H1 (cell line): Measurements from ENCODE around the gene TGFBI. TPM values are rescaled to one million over a fixed set of nuclear protein-coding genes. Genes with fewer than 3 reads are reported as not detected.

Source experiments
- CTCF ChIA-PET: fragments of 300-600 bp; sonication (Branson Sonifier 250); formaldehyde crosslinking; loops from one replicate; lab custom pipeline; 2021; ENCODE audit not compliant: partially characterized antibody; lab: Charles Lee
- POLR2A ChIA-PET: fragments of 300-600 bp; sonication (Branson Sonifier 250); formaldehyde crosslinking; loops from one replicate; lab custom pipeline; 2021; ENCODE audit warnings: inconsistent platforms; ENCODE audit not compliant: partially characterized antibody; lab: Charles Lee
- DNase-seq, 2 experiments: peaks; one replicate each; pipeline versions ENCODE4 v3.0.0 to v3.0.0-alpha.2; 2010 to 2022; ENCODE audit warnings: low spot score in 2 of 2, low read depth in 1 of 2, mixed read lengths in 1 of 2
- FAIRE-seq: peaks from 2 replicates; lab custom pipeline; 2011; peaks lifted over from hg19 to GRCh38; lab: Jason Lieb, UNC
- H2AFZ ChIP-seq: 2 replicates; pipeline ENCODE4 v1.8.1; 2012; ENCODE audit warnings: low read length, inconsistent platforms
- H2AK5ac ChIP-seq: 2 replicates; pipeline ENCODE4 v1.6.1; 2013; ENCODE audit warnings: low read depth, low read length
- H2BK120ac ChIP-seq: replicated peaks from 2 replicates; pipeline ENCODE3; 2013; ENCODE audit warnings: low read depth, low read length, inconsistent platforms
- H2BK12ac ChIP-seq: 2 replicates; pipeline ENCODE4 v1.6.1; 2013; ENCODE audit warnings: low read depth, low read length
- H2BK15ac ChIP-seq: 2 replicates; pipeline ENCODE4 v1.6.1; 2013; ENCODE audit warnings: low read length
- H2BK20ac ChIP-seq: 2 replicates; pipeline ENCODE4 v1.6.1; 2013; ENCODE audit warnings: low read length
- H2BK5ac ChIP-seq: 2 replicates; pipeline ENCODE4 v1.6.1; 2013; ENCODE audit warnings: low read depth, low read length
- H3K14ac ChIP-seq: 2 replicates; pipeline ENCODE4 v1.6.1; 2013; ENCODE audit warnings: inconsistent platforms; ENCODE audit not compliant: insufficient read length
- H3K18ac ChIP-seq: 2 replicates; pipeline ENCODE4 v1.6.1; 2013; ENCODE audit warnings: low read length; ENCODE audit errors: extremely low read depth
- H3K23ac ChIP-seq: 2 replicates; pipeline ENCODE4 v1.6.1; 2013; ENCODE audit warnings: inconsistent platforms; ENCODE audit not compliant: insufficient read length
- H3K23me2 ChIP-seq: 2 replicates; pipeline ENCODE4 v1.6.1; 2013; ENCODE audit warnings: low read depth, low read length
- H3K27ac ChIP-seq: 2 replicates; pipeline ENCODE4 v1.6.1; 2011; ENCODE audit warnings: low read depth, low read length, inconsistent platforms
- H3K27me3 ChIP-seq, 4 experiments: replicated peaks in 1 of 4; 1 replicate in 1 of 4; 2 replicates in 3 of 4; pipeline versions ENCODE4 v1.6.1 to v1.8.1; 2011 to 2013; ENCODE audit warnings: low read length in 3 of 4, mild to moderate bottlenecking in 3 of 4, inconsistent platforms in 2 of 4, mixed read lengths in 2 of 4, moderate library complexity in 1 of 4; ENCODE audit not compliant: control insufficient read depth in 3 of 4, insufficient read depth in 3 of 4; ENCODE audit errors: extremely low read depth in 1 of 4
- H3K36me3 ChIP-seq, 4 experiments: 2 replicates each; pipeline versions ENCODE4 v1.6.1 to v1.8.1; 2011 to 2013; ENCODE audit warnings: mild to moderate bottlenecking in 4 of 4, low read length in 3 of 4, moderate library complexity in 2 of 4, control low read depth in 1 of 4, inconsistent platforms in 1 of 4; ENCODE audit not compliant: insufficient read depth in 4 of 4, control insufficient read depth in 2 of 4
- H3K4ac ChIP-seq: replicated peaks from 2 replicates; pipeline ENCODE3; 2013; ENCODE audit warnings: low read length, low read depth, mixed read lengths, inconsistent platforms; ENCODE audit not compliant: insufficient read length
- H3K4me1 ChIP-seq, 4 experiments: replicated peaks in 1 of 4; 1 replicate in 1 of 4; 2 replicates in 3 of 4; pipeline versions ENCODE4 v1.6.1 to v1.8.1; 2011 to 2013; ENCODE audit warnings: low read length in 3 of 4, inconsistent platforms in 2 of 4, mixed read lengths in 1 of 4; ENCODE audit not compliant: insufficient read depth in 4 of 4, control insufficient read depth in 3 of 4
- H3K4me2 ChIP-seq, 2 experiments: 2 replicates each; pipeline versions ENCODE4 v1.6.1 to v1.8.1; 2011 to 2013; ENCODE audit warnings: low read depth in 2 of 2, low read length in 2 of 2, control low read depth in 1 of 2, inconsistent platforms in 1 of 2, mild to moderate bottlenecking in 1 of 2; ENCODE audit not compliant: insufficient read depth in 1 of 2
- H3K4me3 ChIP-seq, 4 experiments: fragments of 200-600, 300-600 bp in 1 of 4; sonication (generic), shearing (Covaris generic), sonication (Bioruptor Twin) in 1 of 4; 2 replicates each; pipeline versions ENCODE4 v1.5.1 to v1.8.1; 2011 to 2016; ENCODE audit warnings: low read length in 4 of 4, low read depth in 3 of 4, control low read depth in 2 of 4, inconsistent platforms in 2 of 4, mild to moderate bottlenecking in 2 of 4, mixed read lengths in 1 of 4, moderate library complexity in 1 of 4; ENCODE audit not compliant: insufficient read depth in 2 of 4; ENCODE audit errors: extremely low read depth in 1 of 4
- H3K56ac ChIP-seq: replicated peaks from 2 replicates; pipeline ENCODE3; 2013; ENCODE audit warnings: low read depth, mild to moderate bottlenecking, mixed read lengths, low read length, inconsistent platforms; ENCODE audit not compliant: insufficient read length
- H3K79me1 ChIP-seq: 2 replicates; pipeline ENCODE4 v1.6.1; 2013; ENCODE audit warnings: low read depth, low read length, control low read depth
- H3K79me2 ChIP-seq, 2 experiments: 2 replicates each; pipeline versions ENCODE4 v1.6.1 to v1.8.1; 2012 to 2013; ENCODE audit warnings: low read length in 2 of 2, mild to moderate bottlenecking in 2 of 2, inconsistent platforms in 1 of 2; ENCODE audit not compliant: insufficient read depth in 2 of 2, control insufficient read depth in 1 of 2
- H3K9ac ChIP-seq, 4 experiments: replicated peaks in 1 of 4; 1 replicate in 1 of 4; 2 replicates in 3 of 4; pipeline versions ENCODE4 v1.6.1 to v1.8.1; 2011 to 2013; ENCODE audit warnings: low read depth in 3 of 4, low read length in 3 of 4, control low read depth in 2 of 4, mild to moderate bottlenecking in 2 of 4, moderate library complexity in 2 of 4, inconsistent platforms in 1 of 4; ENCODE audit errors: extremely low read depth in 1 of 4
- H3K9me3 ChIP-seq, 2 experiments: 2 replicates each; pipeline versions ENCODE4 v1.6.1 to v1.8.1; 2012 to 2013; ENCODE audit warnings: mild to moderate bottlenecking in 2 of 2, moderate library complexity in 2 of 2, control low read depth in 1 of 2, inconsistent platforms in 1 of 2, low read depth in 1 of 2, low read length in 1 of 2, mixed read lengths in 1 of 2; ENCODE audit not compliant: insufficient read depth in 2 of 2
- H4K20me1 ChIP-seq, 2 experiments: replicated peaks in 1 of 2; 2 replicates each; pipeline versions ENCODE3 to v1.8.1; 2011 to 2013; ENCODE audit warnings: inconsistent platforms in 2 of 2, low read length in 2 of 2, mild to moderate bottlenecking in 1 of 2; ENCODE audit not compliant: insufficient read depth in 2 of 2, control insufficient read depth in 1 of 2
- H4K5ac ChIP-seq: 2 replicates; pipeline ENCODE4 v1.6.1; 2013; ENCODE audit warnings: low read length, low read depth, mixed read lengths, inconsistent platforms; ENCODE audit not compliant: insufficient read length
- H4K8ac ChIP-seq: 2 replicates; pipeline ENCODE4 v1.8.0; 2013; ENCODE audit warnings: mild to moderate bottlenecking, moderate library complexity, low read length, inconsistent platforms; ENCODE audit not compliant: insufficient read depth; ENCODE audit errors: extremely low read depth
- H4K91ac ChIP-seq: replicated peaks from 2 replicates; pipeline ENCODE3; 2013; ENCODE audit warnings: low read length, mixed read lengths, inconsistent platforms; ENCODE audit not compliant: insufficient read length
- CREB1 ChIP-seq: IDR thresholded peaks from 2 replicates; pipeline ENCODE4 v1.6.1; 2012; ENCODE audit warnings: inconsistent platforms
- GABPA ChIP-seq: IDR thresholded peaks from 2 replicates; pipeline ENCODE4 v1.6.1; 2011; ENCODE audit warnings: mild to moderate bottlenecking, low read length, moderate library complexity, borderline replicate concordance; ENCODE audit not compliant: insufficient read depth
- KDM1A ChIP-seq: fragments of 200-600, 300-600 bp; sonication (generic); IDR thresholded peaks from 2 replicates; pipeline ENCODE4 v1.7.1; 2016; ENCODE audit warnings: mild to moderate bottlenecking, low read length, borderline replicate concordance
- MAFK ChIP-seq: IDR thresholded peaks from 2 replicates; pipeline ENCODE4 v1.6.1; 2012; ENCODE audit warnings: low read depth, mild to moderate bottlenecking, improper control_type of control experiment, low read length
- NRF1 ChIP-seq: IDR thresholded peaks from 2 replicates; pipeline ENCODE4 v1.6.1; 2011; ENCODE audit warnings: mild to moderate bottlenecking, low read depth, low read length, improper control_type of control experiment
- RBBP5 ChIP-seq: IDR thresholded peaks from 2 replicates; pipeline ENCODE4 v1.7.1; 2012; ENCODE audit warnings: low read depth, mild to moderate bottlenecking, inconsistent platforms, low read length, moderate library complexity, borderline replicate concordance
- SAP30 ChIP-seq: fragments of 300-600 bp; sonication (generic); IDR thresholded peaks from 2 replicates; pipeline ENCODE4 v1.7.1; 2012; ENCODE audit warnings: low read length, moderate library complexity, mild to moderate bottlenecking, inconsistent platforms; ENCODE audit not compliant: insufficient read depth, insufficient replicate concordance
- SUZ12 ChIP-seq: fragments of 200-600 bp; sonication (generic); IDR thresholded peaks from 2 replicates; pipeline ENCODE4 v1.6.1; 2012; ENCODE audit warnings: mild to moderate bottlenecking, inconsistent platforms, low read length, moderate library complexity, mixed read lengths
- WGBS, 2 experiments: shearing (Covaris generic) in 1 of 2; methylation state at CpG; one replicate each; pipeline versions ENCODE4 v1.1.6 to v1.1.7; 2013 to 2015; ENCODE audit warnings: low lambda C conversion rate in 2 of 2, mixed read lengths in 2 of 2, inconsistent platforms in 1 of 2, low coverage in 1 of 2, missing lambda C conversion rate in 1 of 2; ENCODE audit not compliant: insufficient replicate concordance in 2 of 2, insufficient coverage in 1 of 2, insufficient read length in 1 of 2; ENCODE audit errors: extremely low coverage in 1 of 2, missing lambda C conversion rate in 1 of 2; 5-methylcytosine and 5-hydroxymethylcytosine counted together
- polyA plus RNA-seq, 7 experiments: library from polyadenylated mRNA; depleted of rRNA in 3 of 7; stranded (reverse) in 5 of 7; unstranded in 2 of 7; fragments of >200 nt in 5 of 7; fragments of 200-250 nt in 2 of 7; gene quantifications; 1 replicate in 5 of 7; 2 replicates in 1 of 7; 4 replicates in 1 of 7; pipeline versions ENCODE4 v1.2.1 to v1.2.3, GENCODE V29; 2011 to 2013; ENCODE audit warnings: missing spikeins in 2 of 7, mixed read lengths in 2 of 7
- total RNA-seq: library from RNA; stranded (reverse); fragmentation: NEBNext Ultra II Directional; extraction: Animal tissue kit (Norgen Biotek cat#: 25700); gene quantifications from 2 replicates; pipeline ENCODE4 v1.2.1, GENCODE V29; 2021
- TF ChIP-seq, protein P1 (sequence below): IDR thresholded peaks from 2 replicates; pipeline ENCODE4 v1.6.1; 2011; ENCODE audit warnings: low read depth, mild to moderate bottlenecking, low read length; ENCODE audit not compliant: insufficient read depth
- TF ChIP-seq, protein P2 (sequence below): IDR thresholded peaks from 2 replicates; pipeline ENCODE4 v1.6.1; 2012; ENCODE audit warnings: low read length, inconsistent platforms

TGFBI gene
- total and polyA plus RNA-seq, 2 of the 8 experiments (the other 6 are each of a cell fraction or from before 2014, with no cell fraction given), result 6.0 to 8.5 TPM

DNA sequence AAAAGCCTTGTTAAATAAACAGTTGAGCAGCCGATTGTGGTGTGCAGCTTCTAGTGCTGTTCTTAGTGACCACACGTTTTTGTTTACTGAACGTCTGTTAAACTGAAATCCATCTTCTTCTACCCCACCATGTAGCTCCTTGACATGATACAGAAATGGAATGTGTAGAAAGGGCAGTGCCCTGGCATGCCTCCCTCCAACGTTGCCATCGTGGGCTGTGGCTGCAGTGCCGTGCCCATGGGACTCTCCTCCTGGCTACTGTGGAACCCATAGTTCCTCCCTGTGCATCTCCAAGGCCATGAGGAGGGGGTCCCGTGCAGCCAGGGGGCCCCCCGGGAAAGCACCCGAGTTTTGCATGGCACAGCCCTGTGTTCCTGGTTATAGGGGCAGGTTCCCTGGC lies 23.3 kb upstream of the TGFBI start:
- ChIA-PET CTCF (interaction anchor here (1.1 to 1.3 kb wide), 2 partner anchors 30 to 53 kb away, joined by 3 to 6 read pairs; no protein-coding TSS in a partner anchor), POLR2A (no interaction called here)
- H2BK20ac ChIP-seq, result no peak overlapping the region
- H3K23ac ChIP-seq, result no peak overlapping the region
- H2BK12ac ChIP-seq, result no peak overlapping the region
- no peaks in the 10 kb centered on the region for H3K79me2 ChIP-seq
- WGBS, 2 experiments, result 83% methylated on average over 9 of the region's 9 CpGs; no CpG with 5 or more reads in 1 of the 2 experiments
- no peak overlapping the region for H3K9ac ChIP-seq
- no peak overlapping the region for H3K14ac ChIP-seq
- H3K56ac ChIP-seq, result no peak overlapping the region
- FAIRE-seq, result no peak
- no peak overlapping the region for H3K27ac ChIP-seq
- no peak overlapping the region for H2AK5ac ChIP-seq
- H3K79me1 ChIP-seq, result no peaks in the 10 kb centered on the region
- no peak overlapping the region for H3K4me3 ChIP-seq
- no peak overlapping the region for H4K8ac ChIP-seq
- H2AFZ ChIP-seq, result no peak overlapping the region
- no peak overlapping the region for H3K4ac ChIP-seq
- H2BK15ac ChIP-seq, result no peak overlapping the region
- 0 out of 7 replicates have a peak, but pooled peaks cover 0 to 4% (median 0%) of the 10 kb centered on the region in 4 experiments for H3K4me1 ChIP-seq
- no peak for DNase-seq
- H2BK5ac ChIP-seq, result no peak overlapping the region
- H3K23me2 ChIP-seq, result no peaks in the 10 kb centered on the region
- no peak overlapping the region for H2BK120ac ChIP-seq
- H4K91ac ChIP-seq, result no peak overlapping the region
- no peak overlapping the region for H3K18ac ChIP-seq
- no peaks in the 10 kb centered on the region for H4K20me1 ChIP-seq
- H3K27me3 ChIP-seq, result no peaks in the 10 kb centered on the region
- H3K9me3 ChIP-seq, result no peaks in the 10 kb centered on the region
- H3K36me3 ChIP-seq, result no peaks in the 10 kb centered on the region
- no peak overlapping the region for H3K4me2 ChIP-seq
- TF ChIP-seq, protein P1, sequence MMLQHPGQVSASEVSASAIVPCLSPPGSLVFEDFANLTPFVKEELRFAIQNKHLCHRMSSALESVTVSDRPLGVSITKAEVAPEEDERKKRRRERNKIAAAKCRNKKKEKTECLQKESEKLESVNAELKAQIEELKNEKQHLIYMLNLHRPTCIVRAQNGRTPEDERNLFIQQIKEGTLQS, result no peak
- no peak for TF ChIP-seq RBBP5
- no peak for TF ChIP-seq KDM1A
- no peak for TF ChIP-seq SUZ12
- no peak for TF ChIP-seq CREB1
- TF ChIP-seq SAP30, result no peak
- TF ChIP-seq NRF1, result no peak
- TF ChIP-seq MAFK, result no peak
- TF ChIP-seq, protein P2, sequence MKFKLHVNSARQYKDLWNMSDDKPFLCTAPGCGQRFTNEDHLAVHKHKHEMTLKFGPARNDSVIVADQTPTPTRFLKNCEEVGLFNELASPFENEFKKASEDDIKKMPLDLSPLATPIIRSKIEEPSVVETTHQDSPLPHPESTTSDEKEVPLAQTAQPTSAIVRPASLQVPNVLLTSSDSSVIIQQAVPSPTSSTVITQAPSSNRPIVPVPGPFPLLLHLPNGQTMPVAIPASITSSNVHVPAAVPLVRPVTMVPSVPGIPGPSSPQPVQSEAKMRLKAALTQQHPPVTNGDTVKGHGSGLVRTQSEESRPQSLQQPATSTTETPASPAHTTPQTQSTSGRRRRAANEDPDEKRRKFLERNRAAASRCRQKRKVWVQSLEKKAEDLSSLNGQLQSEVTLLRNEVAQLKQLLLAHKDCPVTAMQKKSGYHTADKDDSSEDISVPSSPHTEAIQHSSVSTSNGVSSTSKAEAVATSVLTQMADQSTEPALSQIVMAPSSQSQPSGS, result no peak
- no peak for TF ChIP-seq GABPA
- no peak overlapping the region for H4K5ac ChIP-seq
